ENCODE results near the gene C1S.
A peak's percentile ranks its signal among the peaks of the same experiment; 100 is the strongest.

Gene C1S

DNA sequence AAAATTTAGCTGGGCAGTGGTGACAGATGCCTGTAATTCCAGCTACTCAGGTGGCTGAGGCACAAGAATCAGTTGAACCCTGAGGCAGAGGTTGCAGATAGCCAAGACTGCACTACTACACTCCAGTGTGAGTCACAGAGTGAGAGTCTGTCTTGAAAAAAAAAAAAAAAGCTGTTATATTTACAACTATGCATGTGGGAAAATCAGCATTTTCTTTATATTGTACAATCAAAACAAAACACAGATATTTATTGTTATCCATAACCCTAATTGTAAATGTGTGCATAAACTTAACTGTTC is 19.3 kb downstream of the C1S start:
- DNase-seq, result no peak

DNA sequence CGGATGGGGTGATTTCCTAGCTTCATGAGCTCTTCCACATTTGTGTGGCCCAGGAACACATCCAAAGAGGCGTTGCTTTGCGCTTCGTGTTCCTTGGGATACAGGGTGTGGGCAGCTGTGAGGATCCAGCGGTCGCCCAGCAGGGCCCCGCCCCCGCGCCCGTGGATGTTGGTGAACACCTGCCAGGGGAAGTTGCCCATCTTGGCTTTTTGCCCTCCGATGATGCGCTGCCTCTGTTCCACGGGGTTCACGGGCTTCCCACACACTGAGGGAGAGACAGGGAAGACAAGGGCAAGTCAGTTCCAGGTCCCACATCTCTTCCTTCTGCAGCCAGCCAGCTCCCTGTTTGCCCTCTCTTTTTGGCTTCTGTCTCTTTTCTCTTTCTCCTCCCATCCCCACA is 20.5 kb downstream of the C1S start:
- DNase-seq, result no peak

DNA sequence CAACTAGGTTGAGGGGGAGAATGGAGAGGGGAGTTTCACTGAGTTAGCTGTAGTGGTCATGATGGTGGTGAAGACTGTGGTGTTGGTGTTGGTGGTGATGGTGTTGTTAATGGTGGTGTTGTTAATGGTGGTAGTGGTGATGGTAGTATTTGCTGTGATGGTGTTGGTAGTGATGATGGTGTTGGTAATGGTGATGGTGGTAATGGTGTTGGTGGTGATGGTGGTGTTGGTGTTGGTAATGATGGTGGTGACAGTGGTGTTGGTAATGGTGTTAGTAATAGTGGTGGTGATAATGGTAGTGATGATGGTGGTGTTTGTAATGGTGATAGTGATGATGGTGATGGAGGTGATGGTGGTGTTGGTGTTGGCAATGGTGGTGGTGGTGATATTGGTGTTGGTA is 22.6 kb downstream of the C1S start:
- no peak for DNase-seq

DNA sequence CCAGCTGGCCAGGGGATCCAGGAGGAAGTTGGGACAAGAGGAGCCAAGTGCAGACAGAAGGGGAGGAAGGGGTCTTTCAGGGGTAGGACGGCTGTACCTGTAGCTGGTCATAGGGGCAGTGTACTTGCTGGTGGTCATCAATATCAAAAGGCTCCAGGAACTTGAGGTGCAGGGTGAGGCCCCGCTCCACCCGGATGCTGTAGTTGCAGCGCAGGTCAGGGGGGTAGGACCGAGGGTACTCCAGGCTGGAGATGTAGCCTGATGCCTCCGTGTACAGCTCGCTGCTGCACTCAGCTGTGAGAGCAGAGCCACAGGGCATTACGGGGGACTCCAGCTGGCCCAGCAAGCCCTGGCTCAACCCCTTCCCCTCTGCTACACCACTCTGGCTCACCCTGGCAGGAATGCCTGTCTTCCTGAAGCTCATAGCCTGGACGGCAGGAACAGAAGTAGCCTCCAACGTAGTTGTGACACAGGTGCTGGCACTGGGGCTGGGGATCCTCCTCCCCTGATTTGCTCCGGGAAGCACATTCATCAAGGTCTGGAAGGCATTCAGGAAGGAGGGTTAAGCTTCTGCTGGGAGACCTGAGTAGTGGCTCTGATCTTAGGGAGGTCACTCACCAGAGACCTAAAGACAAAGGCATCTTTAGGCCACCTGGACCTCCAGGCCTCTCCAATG is 28.8 kb downstream of the C1S start:
- no peak for DNase-seq

DNA sequence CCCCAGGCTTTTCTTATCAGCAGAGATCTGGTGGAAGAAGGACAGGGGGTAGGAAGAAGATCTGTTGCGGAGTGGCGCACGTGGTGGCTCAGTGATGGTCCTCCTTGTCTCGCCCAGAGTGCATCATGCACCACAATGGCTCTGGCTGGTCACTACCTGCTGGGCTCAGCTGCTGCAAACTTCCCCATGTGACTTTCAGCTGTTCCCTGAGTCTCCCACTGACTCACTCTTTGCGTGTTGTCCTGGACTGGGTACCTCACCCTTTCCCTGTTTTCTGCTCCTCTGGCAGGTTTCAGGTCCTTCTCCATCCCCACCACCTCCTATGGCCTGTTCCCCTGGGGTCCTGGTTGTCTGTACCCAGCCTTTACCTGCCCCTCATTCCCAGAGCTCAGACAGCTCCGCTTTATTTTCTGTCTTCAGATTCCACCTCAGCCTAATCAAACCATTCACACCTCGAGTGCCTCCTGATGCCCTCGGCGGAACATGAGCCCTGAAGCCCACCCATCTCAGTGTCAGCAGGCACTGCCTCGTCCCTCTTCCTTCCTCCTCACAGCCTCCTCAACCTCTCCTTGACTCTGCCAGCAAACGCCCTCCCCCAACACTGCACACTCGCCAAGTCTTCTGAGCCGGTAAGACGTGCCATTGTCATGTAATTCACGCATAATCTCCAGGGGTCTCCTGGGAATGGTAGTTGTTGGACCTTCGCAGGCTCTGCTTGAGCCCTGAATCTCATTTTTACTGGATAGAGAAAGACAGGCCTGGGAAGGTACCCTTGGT is 29.9 kb downstream of the C1S start:
- no peak for DNase-seq

DNA sequence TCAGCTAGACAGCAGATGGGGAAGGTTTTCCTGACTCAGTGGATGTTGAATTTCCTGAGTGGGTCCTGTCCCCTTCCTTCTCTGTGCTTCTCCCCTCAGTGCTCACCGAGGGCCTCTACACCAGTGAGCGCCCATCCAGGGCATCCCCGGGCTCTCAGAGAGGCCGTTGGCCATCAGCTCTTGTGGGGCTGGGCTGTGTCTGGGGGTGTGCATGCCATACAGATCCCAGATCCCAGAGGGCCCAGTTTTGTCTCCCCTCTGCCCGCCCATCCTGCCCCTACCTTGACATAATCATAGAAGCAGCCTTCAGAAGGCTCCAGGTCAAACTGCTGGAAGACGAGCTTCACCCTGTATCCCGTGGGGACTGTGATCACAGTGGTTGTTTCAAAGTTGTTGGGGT is 30.7 kb downstream of the C1S start:
- no peak for DNase-seq

DNA sequence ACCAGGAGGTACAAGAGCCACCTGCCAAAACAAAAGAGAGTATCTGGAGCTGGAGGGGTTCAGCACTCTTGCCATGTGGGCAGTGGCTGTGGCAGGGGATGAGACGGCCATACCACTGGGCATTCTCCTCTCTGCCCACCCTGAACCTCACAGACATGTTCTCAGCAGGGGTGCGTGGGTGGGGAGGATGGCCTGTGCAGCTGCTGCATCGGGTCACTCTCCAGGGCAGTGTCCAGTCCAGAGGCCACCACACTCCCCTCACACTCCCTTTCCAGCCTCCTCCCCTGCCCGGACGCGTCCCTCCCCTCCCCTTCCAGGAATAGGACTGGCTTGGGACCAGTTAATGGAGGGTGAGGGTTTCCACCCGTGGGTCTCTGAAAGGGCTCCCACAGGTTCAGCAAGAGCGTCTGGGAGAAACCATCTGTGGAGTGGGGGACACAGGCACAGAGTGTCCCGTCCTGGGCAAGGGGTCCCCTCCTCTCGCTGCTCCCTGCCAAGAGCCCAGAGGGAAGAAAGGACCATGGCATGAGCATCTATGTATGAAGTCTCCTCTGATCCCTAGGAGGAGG is 31.2 kb downstream of the C1S start:
- DNase-seq, result no peak

DNA sequence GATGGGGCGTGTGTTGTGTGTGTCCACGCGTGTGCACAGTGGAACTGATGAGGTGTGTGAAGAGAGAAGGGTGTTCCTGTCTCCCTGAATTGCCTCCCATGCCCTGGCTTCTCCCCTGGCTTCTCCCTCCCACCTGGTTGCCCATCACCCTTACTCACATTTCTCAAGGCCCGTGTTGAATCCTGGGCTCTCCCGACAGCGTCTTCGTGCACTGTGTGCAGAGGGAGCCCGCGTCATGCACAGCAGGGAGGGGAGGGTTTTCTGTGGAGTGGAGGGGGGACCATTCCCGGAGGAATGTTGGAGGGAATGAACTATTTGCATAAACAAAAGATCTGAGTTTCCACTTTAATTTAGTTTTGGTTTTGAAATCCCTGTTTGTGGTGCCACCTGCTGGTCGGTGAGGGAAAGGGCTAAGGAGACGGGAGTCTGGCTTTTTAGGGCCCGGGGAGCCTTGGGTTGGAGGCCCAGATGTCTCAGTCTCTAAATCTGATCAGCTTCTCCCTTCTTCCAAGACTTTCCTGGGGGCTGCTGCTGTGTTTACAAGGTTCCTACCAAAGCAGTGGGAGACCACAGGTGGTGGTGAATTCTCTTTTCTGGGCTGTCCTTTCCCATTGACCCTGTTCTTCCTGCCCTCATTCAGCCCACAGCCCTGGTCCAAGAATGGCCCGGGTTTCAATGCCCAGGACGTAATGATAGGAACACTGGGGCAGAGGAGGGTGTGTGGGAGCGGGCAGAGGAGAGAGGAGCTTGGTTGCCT is 31.9 kb downstream of the C1S start, which contains the start of gene C1R:
Gene C1R (minus strand): TSS at position 217 of the 757 bp plus-strand sequence. CDS start 57 bp downstream, at position 160.
- DNase-seq, result peak; percentile 48

DNA sequence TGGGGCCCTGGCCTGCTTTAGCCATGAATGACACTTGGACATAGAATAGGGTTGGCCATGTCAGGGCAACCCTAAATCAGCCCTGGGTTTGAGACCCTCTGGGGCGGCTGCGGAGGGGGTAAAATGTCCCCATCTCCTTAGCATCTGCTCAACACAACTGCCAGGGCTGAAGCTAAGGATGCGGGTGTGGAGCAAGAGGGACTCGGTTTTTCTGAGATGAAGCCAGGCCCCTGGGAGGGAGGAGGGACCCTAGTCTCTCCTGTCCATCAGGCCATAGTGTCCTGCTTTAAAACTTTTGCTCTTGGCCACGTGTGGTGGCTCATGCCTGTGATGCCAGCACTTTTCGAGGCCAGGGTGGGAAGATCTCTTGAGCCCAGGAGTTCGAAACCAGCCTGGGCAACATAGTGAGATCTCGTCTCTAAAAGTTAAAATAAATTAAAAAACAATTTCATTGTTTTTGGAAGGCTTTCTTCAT is 32.5 kb downstream of the C1S start:
- DNase-seq, result no peak

DNA sequence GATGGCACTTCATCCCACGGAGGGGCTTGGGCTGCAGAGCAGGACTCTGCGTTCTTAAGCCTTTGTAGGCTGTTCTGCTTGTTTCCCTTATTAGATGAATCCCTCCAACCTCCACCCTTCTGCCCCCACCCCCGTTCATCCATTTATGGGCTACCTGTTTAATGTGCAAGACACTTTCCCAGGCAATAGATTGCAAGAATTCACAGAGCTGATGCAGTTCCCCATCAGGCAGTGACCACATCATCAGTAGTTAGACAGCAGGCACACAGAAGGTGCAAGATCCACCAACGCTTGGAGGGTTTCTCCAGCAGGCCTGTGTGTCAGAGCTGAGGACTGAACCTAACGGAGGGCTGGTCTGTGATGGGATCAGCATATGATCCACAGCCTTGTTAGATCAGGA is 33.0 kb downstream of the C1S start:
- no peak for DNase-seq

DNA sequence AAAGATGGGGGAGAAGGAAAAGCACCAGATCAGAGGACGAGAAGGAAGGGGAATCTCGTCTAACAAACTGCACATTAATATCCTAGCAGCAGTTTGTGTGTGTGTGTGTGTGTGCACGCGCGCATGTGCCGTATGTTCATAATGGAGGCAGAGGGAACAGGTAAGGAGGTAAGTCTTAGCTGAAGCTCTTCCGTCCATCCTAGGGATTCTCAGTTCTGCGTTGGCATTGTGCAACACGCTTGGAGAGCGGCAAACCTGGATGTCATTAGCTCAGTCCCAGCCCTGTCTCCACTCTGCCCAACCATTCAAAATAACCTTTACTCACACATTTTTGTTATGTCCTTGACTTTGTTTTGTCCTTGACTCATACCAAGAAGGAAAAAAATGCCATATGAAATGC is 33.4 kb downstream of the C1S start:
- no peak for DNase-seq

DNA sequence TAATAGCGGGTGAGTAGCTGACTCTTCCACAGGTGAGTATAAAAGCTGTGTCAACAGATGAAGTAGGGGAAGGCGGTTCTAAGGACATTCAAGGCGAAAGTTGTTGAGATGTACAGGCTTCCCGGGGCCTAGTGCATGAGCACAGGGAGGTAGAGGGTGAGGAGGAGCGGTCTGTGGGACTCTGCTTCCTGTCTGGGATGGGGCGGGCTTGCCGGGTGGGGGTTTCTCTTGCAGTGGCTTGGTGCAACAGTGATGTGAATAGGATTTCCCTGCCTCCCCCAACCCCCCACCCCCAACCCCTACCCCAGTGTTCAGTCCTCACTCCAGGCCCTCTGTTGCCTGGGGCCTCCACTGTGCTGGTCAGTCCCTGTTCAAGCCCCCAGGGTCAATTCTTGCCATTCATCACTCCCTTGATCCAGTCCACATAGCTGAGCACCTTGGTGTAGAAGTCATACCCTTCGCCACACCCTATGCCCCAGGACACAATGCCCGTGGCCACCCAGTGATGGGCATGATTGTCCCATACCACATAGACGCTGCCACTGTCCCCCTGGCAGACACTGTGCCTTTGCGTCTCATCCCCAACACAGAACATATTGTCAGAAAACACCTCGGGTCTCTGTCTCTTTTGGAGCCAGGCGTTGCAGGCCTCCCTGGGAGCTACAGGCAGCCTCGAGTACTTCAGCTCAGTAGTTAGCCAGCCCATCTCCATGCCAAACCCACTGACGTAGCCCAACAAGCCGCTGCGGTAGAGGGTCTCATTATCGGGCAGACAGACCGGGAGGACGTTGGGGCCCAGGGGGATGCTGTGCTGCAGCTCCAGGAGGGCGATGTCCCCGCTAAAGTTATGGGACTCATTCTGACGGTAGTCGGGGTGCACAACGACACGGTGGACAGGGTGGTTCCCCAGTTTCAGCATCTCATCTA is 35.8 kb downstream of the C1S start:
- DNase-seq, result no peak

DNA sequence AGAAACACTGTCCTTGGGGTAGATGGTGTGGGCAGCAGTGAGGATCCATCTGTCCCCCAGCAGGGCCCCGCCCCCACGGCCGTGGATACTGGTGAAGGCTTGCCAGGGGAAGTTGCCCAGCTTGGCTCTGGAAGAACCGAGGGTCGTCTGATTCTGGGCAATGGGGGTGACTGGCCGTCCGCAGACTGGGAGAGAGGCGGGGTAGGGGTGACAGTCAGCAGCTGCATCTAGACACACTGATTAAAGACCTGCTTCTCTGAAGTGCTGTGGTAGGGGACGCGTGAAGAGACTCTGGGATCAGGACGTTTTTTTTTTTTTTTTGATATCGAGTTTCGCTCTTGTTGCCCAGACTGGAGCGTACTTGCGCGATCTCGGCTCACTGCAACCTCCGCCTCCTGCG is 36.5 kb downstream of the C1S start:
- no peak for DNase-seq

DNA sequence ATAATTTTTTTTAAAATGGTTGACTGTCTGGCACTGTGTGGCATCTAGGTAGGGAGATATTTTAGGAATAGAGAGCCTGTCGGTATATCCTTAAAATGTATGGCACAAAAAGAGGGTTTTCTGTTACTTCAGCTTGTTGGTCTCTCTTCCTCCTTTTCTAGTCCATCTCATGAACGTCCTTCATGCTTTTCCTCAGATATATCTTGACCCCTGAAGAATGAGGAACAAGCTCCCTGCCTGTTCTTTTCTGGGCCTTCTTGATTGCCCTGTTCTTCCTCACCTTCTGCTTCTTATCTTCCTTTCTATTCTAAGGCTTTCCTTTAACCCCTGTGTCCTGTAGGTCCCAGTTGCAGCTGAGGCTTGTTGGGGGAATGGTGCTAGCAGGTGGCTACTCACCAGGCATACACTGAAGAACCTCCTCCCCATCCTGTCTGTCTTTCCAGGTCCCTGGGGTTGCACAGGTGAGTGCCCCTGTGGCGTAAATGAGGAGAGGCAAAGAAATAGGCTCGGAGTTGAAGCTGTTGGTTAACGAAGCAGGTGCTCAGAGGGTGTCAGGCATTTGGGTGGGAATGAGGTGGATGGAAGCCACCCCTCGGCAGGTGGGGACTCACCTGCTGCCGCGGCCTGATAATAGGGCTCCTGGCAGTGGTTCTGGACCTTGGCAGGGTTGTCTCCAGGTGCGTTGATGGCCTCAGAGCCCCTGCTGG is 38.9 kb downstream of the C1S start:
- no peak for DNase-seq

DNA sequence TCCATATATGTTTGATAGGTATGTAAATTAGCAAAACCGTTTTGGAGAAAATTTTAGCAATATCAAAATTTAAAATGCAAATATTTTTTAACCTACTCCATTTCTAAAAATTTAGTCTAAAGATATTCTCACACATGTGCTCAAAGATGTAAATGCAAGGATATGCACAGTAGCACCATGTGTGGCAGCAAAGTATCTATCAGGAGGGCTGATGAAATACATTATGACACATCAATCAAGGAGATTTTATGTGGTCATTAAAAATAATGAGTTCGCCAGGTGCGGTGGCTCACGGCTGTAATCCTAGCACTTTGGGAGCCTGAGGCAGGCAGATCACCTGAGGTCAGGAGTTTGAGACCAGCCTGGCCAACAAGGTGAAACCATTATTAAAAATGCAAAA is 39.7 kb downstream of the C1S start:
- DNase-seq, result no peak

DNA sequence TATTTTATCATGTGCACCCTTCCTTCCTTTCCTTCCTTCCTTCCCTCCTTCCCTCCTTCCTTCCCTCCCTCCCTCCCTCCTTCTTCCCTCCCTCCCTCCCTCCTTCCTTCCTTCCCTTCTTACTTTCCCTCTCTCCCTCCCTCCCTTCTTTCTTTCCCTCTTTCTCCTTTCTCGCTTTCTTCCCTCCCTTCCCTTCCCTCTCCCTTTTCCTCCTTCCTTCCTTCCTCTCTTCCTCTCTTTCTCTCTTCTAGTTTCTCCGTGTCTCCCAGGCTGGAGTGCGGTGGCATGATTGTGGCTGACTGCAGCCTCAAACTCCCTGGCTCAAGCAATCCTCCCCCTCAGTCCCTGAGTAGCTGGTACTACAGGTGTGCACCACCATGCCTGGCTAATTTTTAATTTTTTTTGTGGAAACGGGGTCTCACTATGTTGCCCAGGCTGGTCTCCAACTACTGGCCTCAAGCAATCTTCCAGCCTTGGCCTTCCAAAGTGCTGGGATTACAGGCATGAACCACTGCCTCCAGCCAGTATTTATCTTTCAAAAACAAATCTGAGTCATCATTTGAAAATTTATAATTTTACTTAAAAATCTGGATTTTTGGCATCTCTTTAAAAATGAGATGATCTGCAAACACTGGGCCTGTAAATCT is 40.7 kb downstream of the C1S start:
- no peak for DNase-seq

DNA sequence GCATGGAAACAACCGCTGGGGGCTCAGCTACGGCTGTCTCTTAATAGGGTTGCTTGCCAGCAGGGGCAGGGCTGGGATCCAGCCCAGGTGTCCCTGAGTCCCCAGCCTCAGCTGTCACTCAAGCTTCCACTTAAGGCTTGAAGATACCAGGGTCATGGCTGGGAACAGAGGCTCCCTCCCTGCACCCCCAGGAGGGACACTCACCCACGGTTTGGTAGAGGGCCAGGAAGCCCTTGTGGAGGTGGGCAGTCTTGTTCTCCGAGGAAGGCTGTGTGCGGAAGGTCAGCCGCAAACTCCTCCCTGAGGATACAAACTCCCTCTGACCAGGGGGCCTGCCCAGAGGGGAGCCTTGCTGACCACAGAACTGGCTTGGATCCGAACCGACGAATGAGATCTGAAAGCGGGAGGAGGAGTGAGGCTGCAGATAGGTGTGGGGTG is 41.2 kb downstream of the C1S start:
- no peak for DNase-seq

DNA sequence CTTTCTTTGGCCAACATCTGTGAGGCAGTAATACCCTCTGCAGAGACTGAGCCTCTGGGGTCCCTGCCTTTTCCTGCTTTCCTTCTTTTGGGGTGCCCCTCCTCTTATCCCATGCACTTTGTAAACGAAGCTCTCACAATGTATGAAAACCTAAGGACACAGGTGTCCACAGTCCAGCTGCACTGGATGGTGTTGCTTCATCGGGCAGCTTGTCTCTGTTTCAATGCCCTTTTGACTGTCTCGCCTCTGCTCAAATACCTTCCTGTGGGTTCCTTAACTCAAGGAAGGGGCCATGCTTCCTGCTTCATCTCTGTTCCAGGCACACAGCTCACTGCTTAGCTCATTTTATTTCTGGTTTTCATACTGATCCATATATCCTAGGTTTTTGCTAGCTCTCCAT is 42.1 kb downstream of the C1S start:
- no peak for DNase-seq

DNA sequence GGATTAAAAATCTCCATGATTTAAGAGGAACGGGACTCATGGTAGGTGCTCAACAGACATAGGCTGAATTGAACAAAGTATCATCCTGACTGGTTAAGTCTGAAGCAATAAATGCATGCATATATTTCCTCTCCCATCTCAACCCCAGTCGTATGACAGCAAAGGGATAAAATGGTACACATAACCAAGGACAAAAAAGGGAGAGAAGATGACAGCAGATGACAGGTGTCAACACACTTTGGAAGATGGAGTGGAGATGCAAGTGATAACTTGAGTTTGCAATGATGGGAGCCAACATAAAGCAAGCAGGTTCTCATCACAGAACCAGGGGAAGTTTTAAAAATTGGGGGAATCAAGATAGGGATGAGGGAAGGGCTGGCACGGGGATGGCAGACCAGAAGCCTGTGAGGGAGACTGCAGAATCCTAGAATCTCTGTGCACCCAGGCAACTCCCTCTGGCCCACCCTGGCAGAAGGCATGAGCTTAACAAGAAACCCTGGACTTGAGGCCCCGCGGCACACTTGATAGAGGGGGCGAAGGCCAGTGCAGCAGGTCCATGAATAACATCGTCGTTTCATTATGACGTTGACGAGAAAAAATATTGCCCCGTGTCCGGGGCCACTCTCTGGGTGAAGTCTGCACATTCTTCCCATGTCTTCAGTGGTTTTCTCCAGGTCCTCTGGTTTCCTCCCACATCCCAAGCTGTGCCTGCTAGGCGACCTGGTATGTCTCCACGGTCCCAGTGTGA is 43.5 kb downstream of the C1S start:
- DNase-seq, result no peak

DNA sequence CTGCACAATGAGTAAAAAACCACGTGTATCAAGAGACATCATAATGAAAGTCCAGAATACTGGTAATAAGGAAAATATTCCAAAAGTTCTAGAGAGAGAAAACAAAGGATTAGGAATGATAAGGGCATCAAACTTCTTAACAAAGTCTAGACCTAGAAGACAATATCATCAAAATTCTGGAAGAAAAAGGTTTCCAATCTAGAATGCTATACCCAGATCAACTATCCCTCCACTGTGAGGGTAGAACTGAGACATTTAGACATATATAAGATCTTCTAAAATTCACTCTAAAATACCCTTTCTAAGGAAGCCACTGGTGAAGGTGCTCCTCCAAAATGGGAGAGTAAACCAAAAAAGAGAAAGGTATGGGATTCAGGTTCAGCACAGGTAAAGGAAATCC is 45.6 kb downstream of the C1S start:
- DNase-seq, result no peak

All from GDM1 (cell line).